H9 (cell line): ENCODE data around the gene HSD17B2. TPM values are rescaled to one million over a fixed set of nuclear protein-coding genes. Genes with fewer than 3 reads are reported as not detected.

Experiments used
- DNase-seq: peaks from one replicate; pipeline ENCODE4 v3.0.0-alpha.2; 2017
- H2AFZ ChIP-seq: one replicate; pipeline ENCODE4 v1.6.1; 2013; ENCODE audit warnings: mild to moderate bottlenecking, low read length, control low read depth, moderate library complexity
- H2AK5ac ChIP-seq: 2 replicates; pipeline ENCODE4 v1.6.1; 2013; ENCODE audit warnings: low read length, control low read depth, mixed read lengths; ENCODE audit not compliant: insufficient read length
- H2BK120ac ChIP-seq: one replicate; pipeline ENCODE4 v1.6.1; 2013; ENCODE audit warnings: low read depth, mild to moderate bottlenecking, low read length, control low read depth, inconsistent platforms; ENCODE audit not compliant: poor library complexity, severe bottlenecking
- H2BK12ac ChIP-seq: 2 replicates; pipeline ENCODE4 v1.6.1; 2013; ENCODE audit warnings: low read length, control low read depth, mixed read lengths, low read depth; ENCODE audit not compliant: insufficient read length
- H2BK15ac ChIP-seq: 2 replicates; pipeline ENCODE4 v1.6.1; 2013; ENCODE audit warnings: low read depth, low read length, control low read depth
- H2BK20ac ChIP-seq: one replicate; pipeline ENCODE4 v1.6.1; 2013; ENCODE audit warnings: low read depth, mild to moderate bottlenecking, low read length, control low read depth, inconsistent platforms; ENCODE audit not compliant: poor library complexity, severe bottlenecking
- H2BK5ac ChIP-seq: 2 replicates; pipeline ENCODE4 v1.6.1; 2013; ENCODE audit warnings: low read length, control low read depth, mixed read lengths; ENCODE audit not compliant: insufficient read length
- H3K14ac ChIP-seq: 2 replicates; pipeline ENCODE4 v1.6.1; 2013; ENCODE audit warnings: low read length, control low read depth; ENCODE audit not compliant: insufficient read depth
- H3K18ac ChIP-seq: 2 replicates; pipeline ENCODE4 v1.6.1; 2013; ENCODE audit warnings: low read depth, mild to moderate bottlenecking, mixed read lengths, low read length, control low read depth; ENCODE audit not compliant: insufficient read length
- H3K23ac ChIP-seq: 2 replicates; pipeline ENCODE4 v1.6.1; 2013; ENCODE audit warnings: low read length, control low read depth, mixed read lengths, low read depth; ENCODE audit not compliant: insufficient read length
- H3K23me2 ChIP-seq: 2 replicates; pipeline ENCODE4 v1.6.1; 2013; ENCODE audit warnings: low read depth, mild to moderate bottlenecking, mixed read lengths, low read length, control low read depth; ENCODE audit not compliant: insufficient read length, poor library complexity, severe bottlenecking
- H3K27ac ChIP-seq: 2 replicates; pipeline ENCODE4 v1.5.1; 2013; ENCODE audit warnings: low read length, control low read depth, mixed read lengths, low read depth; ENCODE audit not compliant: insufficient read length
- H3K27me3 ChIP-seq: 2 replicates; pipeline ENCODE4 v1.6.1; 2013; ENCODE audit warnings: low read length, control low read depth, inconsistent platforms; ENCODE audit not compliant: insufficient read depth
- H3K4ac ChIP-seq: 2 replicates; pipeline ENCODE4 v1.6.1; 2013; ENCODE audit warnings: low read depth, mild to moderate bottlenecking, control low read depth, inconsistent platforms, low read length, moderate library complexity
- H3K4me1 ChIP-seq: 2 replicates; pipeline ENCODE4 v1.6.1; 2013; ENCODE audit warnings: low read length, control low read depth, inconsistent platforms; ENCODE audit not compliant: insufficient read depth
- H3K4me2 ChIP-seq: 2 replicates; pipeline ENCODE4 v1.6.1; 2013; ENCODE audit warnings: low read length, control low read depth, mixed read lengths; ENCODE audit not compliant: insufficient read length, insufficient read depth
- H3K56ac ChIP-seq: 2 replicates; pipeline ENCODE4 v1.6.1; 2013; ENCODE audit warnings: low read depth, mild to moderate bottlenecking, mixed read lengths, low read length, control low read depth; ENCODE audit not compliant: insufficient read length
- H3K79me1 ChIP-seq: 2 replicates; pipeline ENCODE4 v1.6.1; 2013; ENCODE audit warnings: low read depth, mild to moderate bottlenecking, moderate library complexity, low read length, control low read depth, inconsistent platforms; ENCODE audit not compliant: insufficient read depth, poor library complexity, severe bottlenecking
- H3K79me2 ChIP-seq: 2 replicates; pipeline ENCODE4 v1.6.1; 2013; ENCODE audit warnings: low read length, control low read depth, inconsistent platforms; ENCODE audit not compliant: insufficient read depth
- H3K9ac ChIP-seq: 2 replicates; pipeline ENCODE4 v1.6.1; 2013; ENCODE audit warnings: low read length, control low read depth, mixed read lengths; ENCODE audit not compliant: insufficient read length; ENCODE audit errors: extremely low read depth
- H3K9me3 ChIP-seq: one replicate; pipeline ENCODE4 v1.6.1; 2013; ENCODE audit warnings: low read depth, low read length, inconsistent platforms; ENCODE audit not compliant: control insufficient read depth
- H3T11ph ChIP-seq: one replicate; pipeline ENCODE4 v1.6.1; 2013; ENCODE audit warnings: mild to moderate bottlenecking, low read length, control low read depth, inconsistent platforms
- H4K20me1 ChIP-seq: one replicate; pipeline ENCODE4 v1.6.1; 2013; ENCODE audit not compliant: control insufficient read depth, insufficient read length, insufficient read depth
- H4K5ac ChIP-seq: 2 replicates; pipeline ENCODE4 v1.6.1; 2013; ENCODE audit warnings: low read depth, mild to moderate bottlenecking, mixed read lengths, low read length, control low read depth; ENCODE audit not compliant: insufficient read length
- H4K8ac ChIP-seq: replicated peaks from 2 replicates; pipeline ENCODE4 v1.6.1; 2013; ENCODE audit warnings: low read length, control low read depth, mixed read lengths, low read depth; ENCODE audit not compliant: insufficient read length
- H4K91ac ChIP-seq: 2 replicates; pipeline ENCODE4 v1.6.1; 2013; ENCODE audit warnings: low read depth, mild to moderate bottlenecking, moderate library complexity, mixed read lengths, low read length, control low read depth; ENCODE audit not compliant: insufficient read length
- H3K27ac Mint-ChIP-seq, 3 experiments: 2 replicates in 2 of 3; 3 replicates in 1 of 3; pipeline ENCODE4 v1.8.0; 2020 to 2021; ENCODE audit warnings: mixed read lengths in 3 of 3, mild to moderate bottlenecking in 1 of 3, moderate library complexity in 1 of 3
- H3K27me3 Mint-ChIP-seq: 2 replicates; pipeline ENCODE4 v1.8.0; 2021; ENCODE audit warnings: low read depth, mild to moderate bottlenecking, moderate library complexity, mixed read lengths
- H3K36me3 Mint-ChIP-seq, 3 experiments: 2 replicates in 2 of 3; 3 replicates in 1 of 3; pipeline ENCODE4 v1.8.0; 2020 to 2021; ENCODE audit warnings: low read depth in 3 of 3, mixed read lengths in 3 of 3; ENCODE audit not compliant: insufficient read depth in 1 of 3
- H3K4me1 Mint-ChIP-seq, 2 experiments: 2 replicates each; pipeline ENCODE4 v1.8.0; 2020; ENCODE audit warnings: mixed read lengths in 2 of 2
- H3K4me3 Mint-ChIP-seq, 2 experiments: 2 replicates in 1 of 2; 3 replicates in 1 of 2; pipeline ENCODE4 v1.8.0; 2020 to 2021; ENCODE audit warnings: mild to moderate bottlenecking in 2 of 2, mixed read lengths in 2 of 2, moderate library complexity in 1 of 2
- H3K9me3 Mint-ChIP-seq, 2 experiments: 2 replicates in 1 of 2; 3 replicates in 1 of 2; pipeline ENCODE4 v1.8.0; 2020; ENCODE audit warnings: mild to moderate bottlenecking in 2 of 2, mixed read lengths in 2 of 2, moderate library complexity in 1 of 2
- WGBS: extraction: QIAGEN DNeasy Blood & Tissue Kit; methylation state at CpG from one replicate; pipeline ENCODE4 v1.1.7; 2013; ENCODE audit warnings: missing lambda C conversion rate, low lambda C conversion rate, mixed read lengths; ENCODE audit not compliant: insufficient read length; ENCODE audit errors: extremely low coverage; 5-methylcytosine and 5-hydroxymethylcytosine counted together
- total RNA-seq: library from RNA; stranded (reverse); gene quantifications from 2 replicates; pipeline ENCODE4 v1.2.1, GENCODE V29; 2021
- TF ChIP-seq, protein P1 (sequence below): fragments of 200-600 bp; sonication (generic); conservative IDR thresholded peaks from 3 replicates; pipeline ENCODE4 v1.8.0; 2021; ENCODE audit warnings: antibody characterized with exemption, mild to moderate bottlenecking

Gene HSD17B2
- total RNA-seq, 1 experiment from 2014 or later, result not detected

DNA sequence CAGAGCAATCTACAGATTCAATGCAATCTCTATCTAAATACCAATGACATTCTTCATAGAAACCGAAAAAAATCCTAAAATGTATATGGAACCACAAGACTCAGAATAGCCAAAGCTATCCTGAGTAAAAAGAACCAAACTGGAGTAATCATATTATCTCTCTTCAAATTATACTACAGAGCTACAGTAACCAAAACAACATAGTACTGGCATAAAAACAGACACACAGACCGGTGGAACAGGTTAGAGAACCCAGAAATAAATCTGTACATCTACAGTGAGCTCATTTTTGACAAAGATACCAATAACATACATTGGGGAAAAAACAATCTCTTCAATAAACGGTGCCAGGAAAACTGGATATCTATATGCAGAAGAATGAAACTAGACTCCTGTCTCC, 89.6 kb downstream of the HSD17B2 start:
- DNase-seq, result no peak
- H3K18ac ChIP-seq, result no peak overlapping the region
- H3K4me2 ChIP-seq, result no peak overlapping the region
- no peak overlapping the region for H3K4me3 Mint-ChIP-seq
- no peak overlapping the region for H2BK20ac ChIP-seq
- H3K4me1 ChIP-seq, result peaks cover 3% of the 10 kb centered on the region; the same call in 1 of the 2 replicates
- no peaks in the 10 kb centered on the region for H3K79me2 ChIP-seq
- no peaks in the 10 kb centered on the region for H4K20me1 ChIP-seq
- peaks cover 10% of the 10 kb centered on the region in 2 experiments for H3K4me1 Mint-ChIP-seq
- H3K79me1 ChIP-seq, result no peaks in the 10 kb centered on the region
- TF ChIP-seq, protein P1, sequence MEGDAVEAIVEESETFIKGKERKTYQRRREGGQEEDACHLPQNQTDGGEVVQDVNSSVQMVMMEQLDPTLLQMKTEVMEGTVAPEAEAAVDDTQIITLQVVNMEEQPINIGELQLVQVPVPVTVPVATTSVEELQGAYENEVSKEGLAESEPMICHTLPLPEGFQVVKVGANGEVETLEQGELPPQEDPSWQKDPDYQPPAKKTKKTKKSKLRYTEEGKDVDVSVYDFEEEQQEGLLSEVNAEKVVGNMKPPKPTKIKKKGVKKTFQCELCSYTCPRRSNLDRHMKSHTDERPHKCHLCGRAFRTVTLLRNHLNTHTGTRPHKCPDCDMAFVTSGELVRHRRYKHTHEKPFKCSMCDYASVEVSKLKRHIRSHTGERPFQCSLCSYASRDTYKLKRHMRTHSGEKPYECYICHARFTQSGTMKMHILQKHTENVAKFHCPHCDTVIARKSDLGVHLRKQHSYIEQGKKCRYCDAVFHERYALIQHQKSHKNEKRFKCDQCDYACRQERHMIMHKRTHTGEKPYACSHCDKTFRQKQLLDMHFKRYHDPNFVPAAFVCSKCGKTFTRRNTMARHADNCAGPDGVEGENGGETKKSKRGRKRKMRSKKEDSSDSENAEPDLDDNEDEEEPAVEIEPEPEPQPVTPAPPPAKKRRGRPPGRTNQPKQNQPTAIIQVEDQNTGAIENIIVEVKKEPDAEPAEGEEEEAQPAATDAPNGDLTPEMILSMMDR, result no peak
- no peak overlapping the region for H3K14ac ChIP-seq
- no peaks in the 10 kb centered on the region for H3K9me3 ChIP-seq
- H3K23me2 ChIP-seq, result no peaks in the 10 kb centered on the region
- H3K27me3 ChIP-seq, result no peaks in the 10 kb centered on the region
- H3K4ac ChIP-seq, result no peak overlapping the region
- H3K27ac ChIP-seq, result no peak overlapping the region
- no peak overlapping the region for H3K23ac ChIP-seq
- H4K91ac ChIP-seq, result no peak overlapping the region
- H3K9ac ChIP-seq, result no peak overlapping the region
- no peak overlapping the region for H3T11ph ChIP-seq
- H3K36me3 Mint-ChIP-seq, result no peaks in the 10 kb centered on the region
- no peaks in the 10 kb centered on the region for H3K27me3 Mint-ChIP-seq
- H2BK5ac ChIP-seq, result no peak overlapping the region
- no peak overlapping the region for H2BK15ac ChIP-seq
- H3K9me3 Mint-ChIP-seq, result no peaks in the 10 kb centered on the region
- no peak overlapping the region for H3K27ac Mint-ChIP-seq
- H2AFZ ChIP-seq, result no peak overlapping the region
- no peak overlapping the region for H4K8ac ChIP-seq
- no peak overlapping the region for H2AK5ac ChIP-seq
- no CpG with 5 or more reads among the region's 3 CpGs for WGBS
- no peak overlapping the region for H2BK120ac ChIP-seq
- no peak overlapping the region for H4K5ac ChIP-seq
- H3K56ac ChIP-seq, result no peak overlapping the region
- no peak overlapping the region for H2BK12ac ChIP-seq
